Activated naive CD4-positive, alpha-beta T cell (primary cell): ENCODE data around the gene PDE4B.
"Not testable (repeated sequence)": the region's sequence is repeated elsewhere in the genome, so short reads cannot be mapped to it uniquely, and the experiment has no call there.

ENCODE experiments used
- DNase-seq, 4 experiments: peaks; one replicate each; lab custom pipeline; 2025; lab: John Stamatoyannopoulos, UW

The PDE4B gene

GRCh38 chr1:66135161-66135560, 342.5 kb downstream of the PDE4B start:
- DNase-seq: no peak

GRCh38 chr1:66136423-66136822, 343.7 kb downstream of the PDE4B start:
- DNase-seq: not testable (repeated sequence)

DNA sequence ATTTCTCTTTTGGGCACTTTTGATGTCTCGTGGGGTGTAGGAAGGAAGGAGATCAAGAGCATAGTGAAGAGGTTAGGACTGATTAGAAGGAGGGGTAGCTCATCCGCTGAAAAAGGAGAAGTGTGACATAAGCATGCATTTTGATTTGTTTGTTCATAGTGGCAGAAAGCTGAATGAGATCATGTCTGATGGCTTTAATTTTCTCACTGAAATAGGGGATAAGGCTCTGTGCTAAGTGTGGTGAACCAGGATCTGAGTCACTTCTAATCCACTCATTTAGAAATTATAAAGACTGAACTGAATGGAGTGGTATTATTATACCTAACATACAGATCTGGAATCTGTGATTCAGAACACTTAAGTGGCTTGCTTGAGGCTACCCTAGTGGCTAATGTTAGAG, 344.5 kb downstream of the PDE4B start:
- no peak for DNase-seq

DNA sequence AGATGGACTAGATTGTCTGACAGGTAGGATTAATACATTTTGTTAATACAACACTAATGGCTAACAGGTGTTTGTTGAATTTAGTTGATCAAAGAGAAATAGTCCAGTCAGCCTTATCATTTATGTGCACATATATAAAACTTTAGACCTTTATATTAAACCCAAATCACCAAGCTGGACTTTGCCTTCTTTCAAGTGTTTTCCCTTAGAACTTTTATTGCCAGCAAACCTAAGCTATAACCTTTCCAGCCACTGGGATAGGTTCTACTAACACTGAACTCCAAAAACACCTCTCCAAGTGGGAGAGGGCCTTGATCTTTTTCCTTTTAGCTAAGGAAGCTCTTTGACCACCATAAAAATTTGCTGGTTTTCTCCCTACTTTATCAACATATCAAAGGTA, 345.9 kb downstream of the PDE4B start:
- DNase-seq: no peak

GRCh38 chr1:66140072-66140471, 347.4 kb downstream of the PDE4B start:
- DNase-seq: no peak

DNA sequence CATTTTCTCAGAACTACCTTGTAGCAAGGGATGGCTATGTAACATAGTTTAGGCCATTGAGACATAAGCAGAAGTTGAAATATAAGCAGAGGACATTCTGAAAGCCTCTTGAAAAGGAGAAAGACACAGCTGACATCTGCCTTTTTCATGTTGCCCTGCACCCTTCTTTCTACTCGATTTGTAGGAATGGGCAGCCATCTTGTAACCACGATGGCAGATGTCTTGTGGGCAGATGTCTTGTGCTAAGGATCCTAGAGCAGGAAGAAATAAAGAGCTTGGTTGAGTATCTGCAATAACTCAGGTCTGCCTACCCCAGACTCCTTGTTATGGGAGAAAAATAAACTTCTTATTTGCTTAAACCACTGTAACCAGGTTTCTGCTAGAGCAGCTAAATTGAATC, 351.0 kb downstream of the PDE4B start:
- no peak for DNase-seq

- DNase-seq: no peak
Measured at GRCh38 chr1:66147226-66147835, 354.6 kb downstream of the PDE4B start.

DNA sequence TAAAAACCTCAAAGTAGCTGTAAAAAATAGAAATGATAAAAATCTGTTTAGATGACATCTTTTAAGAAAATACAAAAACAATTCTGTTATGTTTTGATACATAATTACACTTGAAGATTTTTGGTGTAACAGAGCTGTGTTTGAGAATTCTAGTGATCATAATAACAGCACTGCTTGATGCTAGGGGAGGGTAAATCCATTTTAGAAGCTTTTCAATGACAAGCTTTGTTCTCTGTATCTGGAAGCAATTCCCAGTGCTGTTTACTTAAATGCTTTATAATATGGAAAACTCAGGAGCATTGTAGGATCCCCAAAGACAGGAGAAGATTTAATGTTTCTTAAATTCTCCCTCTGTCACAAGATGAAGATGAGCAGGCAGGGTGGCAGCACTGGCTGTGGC, 359.3 kb downstream of the PDE4B start:
- no peak for DNase-seq

GRCh38 chr1:66154394-66154793, 361.7 kb downstream of the PDE4B start:
- DNase-seq: no peak

- no peak for DNase-seq
Measured at GRCh38 chr1:66156144-66156543, 363.4 kb downstream of the PDE4B start.

GRCh38 chr1:66159800-66160199, 367.1 kb downstream of the PDE4B start:
- no peak for DNase-seq

- DNase-seq: no peak
Measured at GRCh38 chr1:66160719-66161118, 368.0 kb downstream of the PDE4B start.

DNA sequence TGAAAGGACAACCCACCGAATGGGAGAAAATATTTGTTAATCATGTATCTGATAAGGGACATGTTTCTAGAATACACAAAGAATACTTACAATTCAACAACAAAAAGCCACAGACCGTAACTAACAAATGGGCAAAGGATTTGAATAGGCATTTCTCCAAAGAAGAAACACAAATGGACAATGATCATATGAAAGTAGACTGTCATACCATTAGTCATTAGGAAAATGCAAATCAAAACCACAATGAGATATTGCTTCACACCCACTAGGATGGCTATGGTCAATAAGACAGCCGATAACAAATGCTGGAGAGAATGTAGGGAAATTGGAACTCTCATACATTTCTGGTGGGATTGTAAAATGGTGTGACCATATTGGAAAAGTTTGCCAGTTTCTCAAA, 374.1 kb downstream of the PDE4B start:
- no peak for DNase-seq

DNA sequence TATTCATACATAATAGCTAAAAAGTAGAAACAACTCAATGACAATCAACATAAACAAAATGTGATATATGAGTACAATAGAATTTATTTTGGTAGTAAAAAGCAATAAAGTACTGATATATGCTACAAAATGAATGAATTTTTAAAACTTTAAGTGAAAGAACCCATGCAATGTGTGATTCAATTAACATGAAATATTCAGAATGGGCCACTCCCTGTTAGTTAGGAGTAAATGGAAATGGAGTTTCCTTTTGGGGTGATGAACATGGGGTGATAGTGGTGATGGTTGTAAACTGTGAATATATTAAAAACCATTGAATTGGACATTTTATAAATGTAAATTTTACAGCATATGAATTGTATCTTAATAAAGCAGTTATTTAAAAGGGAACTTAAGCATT, 374.6 kb downstream of the PDE4B start:
- no peak for DNase-seq

DNA sequence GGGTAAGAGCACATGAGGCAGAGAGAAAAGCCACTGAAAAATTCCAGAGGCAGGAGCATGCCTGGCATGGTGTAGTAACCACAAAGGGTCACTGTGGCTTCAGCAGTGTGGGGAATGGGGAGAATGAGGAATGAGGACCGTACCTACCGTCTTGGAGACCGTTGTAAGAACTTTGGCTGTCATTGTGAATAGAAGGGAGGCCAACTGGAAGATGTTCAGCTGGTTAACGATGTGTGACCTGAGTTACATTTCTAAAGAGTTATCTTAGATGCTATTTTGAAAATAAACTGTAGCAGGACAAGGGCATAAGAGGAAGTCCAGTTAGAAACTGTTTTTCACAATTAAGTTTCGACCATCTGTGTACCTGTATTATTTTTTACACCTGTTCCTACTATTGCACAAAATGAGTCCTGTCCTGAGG, 375.8 kb downstream of the PDE4B start:
- no peak for DNase-seq

GRCh38 chr1:66168948-66169671, 376.4 kb downstream of the PDE4B start:
- no peak for DNase-seq

DNA sequence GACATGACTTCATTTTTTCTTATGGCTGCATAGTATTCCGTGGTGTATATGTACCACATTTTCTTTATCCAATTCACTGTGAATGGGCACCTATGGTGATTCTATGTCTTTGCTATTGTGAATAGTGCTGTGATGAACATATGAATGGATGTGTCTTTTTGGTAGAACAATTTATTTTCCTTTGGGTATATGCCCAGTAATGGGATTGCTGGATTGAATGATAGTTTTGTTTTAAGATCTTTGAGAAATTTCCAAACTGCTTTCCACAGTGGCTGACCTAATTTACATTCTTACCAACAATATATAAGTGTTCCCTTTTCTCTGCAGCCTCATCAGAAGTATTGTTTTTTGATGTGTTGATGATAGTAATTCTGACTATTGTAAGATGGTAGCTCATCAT, 379.6 kb downstream of the PDE4B start:
- no peak for DNase-seq

GRCh38 chr1:66175098-66175497, 382.4 kb downstream of the PDE4B start:
- no peak for DNase-seq

DNA sequence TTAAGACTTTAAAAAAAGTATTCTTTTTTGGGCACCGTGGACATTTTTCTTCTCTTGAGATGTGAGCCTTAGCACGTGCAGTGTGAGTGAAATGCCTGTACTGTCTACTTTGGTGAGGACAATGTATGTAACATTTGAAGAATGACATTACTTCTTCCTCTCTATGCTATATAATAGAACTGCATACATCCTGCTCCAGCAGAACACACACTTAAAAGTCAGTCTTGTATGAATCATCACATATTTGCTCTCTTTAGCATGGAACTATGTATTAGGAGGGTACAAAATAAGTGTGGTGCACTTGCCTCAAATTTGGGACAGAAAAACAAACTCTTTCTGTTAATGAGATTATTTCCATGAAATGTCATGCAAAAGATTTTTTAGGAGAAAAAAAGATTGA, 382.9 kb downstream of the PDE4B start:
- DNase-seq: no peak

- DNase-seq: no peak
Measured at GRCh38 chr1:66176012-66176715, 383.5 kb downstream of the PDE4B start.

DNA sequence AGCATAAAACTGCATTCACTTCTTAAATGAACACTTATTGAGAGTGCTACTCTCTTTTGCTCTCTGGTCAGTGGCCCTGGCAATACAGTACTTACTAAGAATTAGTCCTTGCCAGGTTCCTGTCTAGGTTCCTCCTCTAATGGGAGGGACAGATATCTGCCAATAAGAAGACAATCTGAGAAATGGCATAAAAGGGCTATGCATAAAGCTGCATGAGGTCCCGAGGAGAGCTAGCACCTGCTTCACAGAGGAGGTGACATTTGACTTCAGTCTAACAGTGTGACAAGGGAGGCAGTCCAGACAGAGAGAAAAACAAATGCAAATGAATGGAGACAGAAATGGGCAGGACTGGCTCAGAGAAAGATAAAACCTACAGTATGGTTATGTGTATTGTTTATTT, 384.1 kb downstream of the PDE4B start:
- no peak for DNase-seq

DNA sequence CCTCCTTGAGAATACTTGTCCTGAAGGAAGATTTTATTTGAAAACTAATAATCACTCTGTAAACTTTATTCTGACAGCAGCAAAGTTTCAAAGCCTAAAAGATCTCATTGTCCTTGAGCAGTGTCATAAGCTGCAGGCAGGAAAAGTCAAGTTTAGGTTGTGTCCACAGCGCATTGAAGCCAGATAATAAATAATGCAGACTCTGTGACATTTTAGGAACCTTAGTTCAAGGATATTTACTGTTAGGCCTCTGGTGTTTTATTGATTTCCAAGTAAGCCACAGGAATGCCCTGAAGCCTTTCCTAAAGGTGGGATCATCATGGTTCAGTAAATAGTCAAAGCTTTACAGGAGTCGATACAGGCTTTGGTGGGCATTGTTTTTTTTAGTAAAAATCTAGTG, 384.8 kb downstream of the PDE4B start:
- no peak for DNase-seq

- no peak for DNase-seq
Measured at GRCh38 chr1:66182026-66182425, 389.3 kb downstream of the PDE4B start.
